H1 (cell line): ENCODE measurements around the gene OSBPL3. TPM values are rescaled to one million over a fixed set of nuclear protein-coding genes. Genes with fewer than 3 reads are reported as not detected.

ENCODE experiments used
- CTCF ChIA-PET: fragments of 300-600 bp; sonication (Branson Sonifier 250); formaldehyde crosslinking; loops from one replicate; lab custom pipeline; 2021; ENCODE audit not compliant: partially characterized antibody; lab: Charles Lee
- POLR2A ChIA-PET: fragments of 300-600 bp; sonication (Branson Sonifier 250); formaldehyde crosslinking; loops from one replicate; lab custom pipeline; 2021; ENCODE audit warnings: inconsistent platforms; ENCODE audit not compliant: partially characterized antibody; lab: Charles Lee
- DNase-seq, 2 experiments: peaks; one replicate each; pipeline versions ENCODE4 v3.0.0 to v3.0.0-alpha.2; 2010 to 2022; ENCODE audit warnings: low spot score in 2 of 2, low read depth in 1 of 2, mixed read lengths in 1 of 2
- FAIRE-seq: peaks from 2 replicates; lab custom pipeline; 2011; peaks lifted over from hg19 to GRCh38; lab: Jason Lieb, UNC
- H2AFZ ChIP-seq: 2 replicates; pipeline ENCODE4 v1.8.1; 2012; ENCODE audit warnings: low read length, inconsistent platforms
- H2AK5ac ChIP-seq: 2 replicates; pipeline ENCODE4 v1.6.1; 2013; ENCODE audit warnings: low read depth, low read length
- H2BK120ac ChIP-seq: replicated peaks from 2 replicates; pipeline ENCODE3; 2013; ENCODE audit warnings: low read depth, low read length, inconsistent platforms
- H2BK12ac ChIP-seq: 2 replicates; pipeline ENCODE4 v1.6.1; 2013; ENCODE audit warnings: low read depth, low read length
- H2BK15ac ChIP-seq: 2 replicates; pipeline ENCODE4 v1.6.1; 2013; ENCODE audit warnings: low read length
- H2BK20ac ChIP-seq: 2 replicates; pipeline ENCODE4 v1.6.1; 2013; ENCODE audit warnings: low read length
- H2BK5ac ChIP-seq: 2 replicates; pipeline ENCODE4 v1.6.1; 2013; ENCODE audit warnings: low read depth, low read length
- H3K14ac ChIP-seq: 2 replicates; pipeline ENCODE4 v1.6.1; 2013; ENCODE audit warnings: inconsistent platforms; ENCODE audit not compliant: insufficient read length
- H3K18ac ChIP-seq: 2 replicates; pipeline ENCODE4 v1.6.1; 2013; ENCODE audit warnings: low read length; ENCODE audit errors: extremely low read depth
- H3K23ac ChIP-seq: 2 replicates; pipeline ENCODE4 v1.6.1; 2013; ENCODE audit warnings: inconsistent platforms; ENCODE audit not compliant: insufficient read length
- H3K23me2 ChIP-seq: 2 replicates; pipeline ENCODE4 v1.6.1; 2013; ENCODE audit warnings: low read depth, low read length
- H3K27ac ChIP-seq: 2 replicates; pipeline ENCODE4 v1.6.1; 2011; ENCODE audit warnings: low read depth, low read length, inconsistent platforms
- H3K27me3 ChIP-seq, 4 experiments: replicated peaks in 1 of 4; 1 replicate in 1 of 4; 2 replicates in 3 of 4; pipeline versions ENCODE4 v1.6.1 to v1.8.1; 2011 to 2013; ENCODE audit warnings: low read length in 3 of 4, mild to moderate bottlenecking in 3 of 4, inconsistent platforms in 2 of 4, mixed read lengths in 2 of 4, moderate library complexity in 1 of 4; ENCODE audit not compliant: control insufficient read depth in 3 of 4, insufficient read depth in 3 of 4; ENCODE audit errors: extremely low read depth in 1 of 4
- H3K36me3 ChIP-seq, 4 experiments: 2 replicates each; pipeline versions ENCODE4 v1.6.1 to v1.8.1; 2011 to 2013; ENCODE audit warnings: mild to moderate bottlenecking in 4 of 4, low read length in 3 of 4, moderate library complexity in 2 of 4, control low read depth in 1 of 4, inconsistent platforms in 1 of 4; ENCODE audit not compliant: insufficient read depth in 4 of 4, control insufficient read depth in 2 of 4
- H3K4ac ChIP-seq: replicated peaks from 2 replicates; pipeline ENCODE3; 2013; ENCODE audit warnings: low read length, low read depth, mixed read lengths, inconsistent platforms; ENCODE audit not compliant: insufficient read length
- H3K4me1 ChIP-seq, 4 experiments: replicated peaks in 1 of 4; 1 replicate in 1 of 4; 2 replicates in 3 of 4; pipeline versions ENCODE4 v1.6.1 to v1.8.1; 2011 to 2013; ENCODE audit warnings: low read length in 3 of 4, inconsistent platforms in 2 of 4, mixed read lengths in 1 of 4; ENCODE audit not compliant: insufficient read depth in 4 of 4, control insufficient read depth in 3 of 4
- H3K4me2 ChIP-seq, 2 experiments: 2 replicates each; pipeline versions ENCODE4 v1.6.1 to v1.8.1; 2011 to 2013; ENCODE audit warnings: low read depth in 2 of 2, low read length in 2 of 2, control low read depth in 1 of 2, inconsistent platforms in 1 of 2, mild to moderate bottlenecking in 1 of 2; ENCODE audit not compliant: insufficient read depth in 1 of 2
- H3K4me3 ChIP-seq, 4 experiments: fragments of 200-600, 300-600 bp in 1 of 4; sonication (generic), shearing (Covaris generic), sonication (Bioruptor Twin) in 1 of 4; 2 replicates each; pipeline versions ENCODE4 v1.5.1 to v1.8.1; 2011 to 2016; ENCODE audit warnings: low read length in 4 of 4, low read depth in 3 of 4, control low read depth in 2 of 4, inconsistent platforms in 2 of 4, mild to moderate bottlenecking in 2 of 4, mixed read lengths in 1 of 4, moderate library complexity in 1 of 4; ENCODE audit not compliant: insufficient read depth in 2 of 4; ENCODE audit errors: extremely low read depth in 1 of 4
- H3K56ac ChIP-seq: replicated peaks from 2 replicates; pipeline ENCODE3; 2013; ENCODE audit warnings: low read depth, mild to moderate bottlenecking, mixed read lengths, low read length, inconsistent platforms; ENCODE audit not compliant: insufficient read length
- H3K79me1 ChIP-seq: 2 replicates; pipeline ENCODE4 v1.6.1; 2013; ENCODE audit warnings: low read depth, low read length, control low read depth
- H3K79me2 ChIP-seq, 2 experiments: 2 replicates each; pipeline versions ENCODE4 v1.6.1 to v1.8.1; 2012 to 2013; ENCODE audit warnings: low read length in 2 of 2, mild to moderate bottlenecking in 2 of 2, inconsistent platforms in 1 of 2; ENCODE audit not compliant: insufficient read depth in 2 of 2, control insufficient read depth in 1 of 2
- H3K9ac ChIP-seq, 4 experiments: replicated peaks in 1 of 4; 1 replicate in 1 of 4; 2 replicates in 3 of 4; pipeline versions ENCODE4 v1.6.1 to v1.8.1; 2011 to 2013; ENCODE audit warnings: low read depth in 3 of 4, low read length in 3 of 4, control low read depth in 2 of 4, mild to moderate bottlenecking in 2 of 4, moderate library complexity in 2 of 4, inconsistent platforms in 1 of 4; ENCODE audit errors: extremely low read depth in 1 of 4
- H3K9me3 ChIP-seq, 2 experiments: 2 replicates each; pipeline versions ENCODE4 v1.6.1 to v1.8.1; 2012 to 2013; ENCODE audit warnings: mild to moderate bottlenecking in 2 of 2, moderate library complexity in 2 of 2, control low read depth in 1 of 2, inconsistent platforms in 1 of 2, low read depth in 1 of 2, low read length in 1 of 2, mixed read lengths in 1 of 2; ENCODE audit not compliant: insufficient read depth in 2 of 2
- H4K20me1 ChIP-seq, 2 experiments: replicated peaks in 1 of 2; 2 replicates each; pipeline versions ENCODE3 to v1.8.1; 2011 to 2013; ENCODE audit warnings: inconsistent platforms in 2 of 2, low read length in 2 of 2, mild to moderate bottlenecking in 1 of 2; ENCODE audit not compliant: insufficient read depth in 2 of 2, control insufficient read depth in 1 of 2
- H4K5ac ChIP-seq: 2 replicates; pipeline ENCODE4 v1.6.1; 2013; ENCODE audit warnings: low read length, low read depth, mixed read lengths, inconsistent platforms; ENCODE audit not compliant: insufficient read length
- H4K8ac ChIP-seq: 2 replicates; pipeline ENCODE4 v1.8.0; 2013; ENCODE audit warnings: mild to moderate bottlenecking, moderate library complexity, low read length, inconsistent platforms; ENCODE audit not compliant: insufficient read depth; ENCODE audit errors: extremely low read depth
- H4K91ac ChIP-seq: replicated peaks from 2 replicates; pipeline ENCODE3; 2013; ENCODE audit warnings: low read length, mixed read lengths, inconsistent platforms; ENCODE audit not compliant: insufficient read length
- JUND ChIP-seq: IDR thresholded peaks from 2 replicates; pipeline ENCODE4 v1.6.1; 2011; ENCODE audit warnings: mild to moderate bottlenecking, improper control_type of control experiment, low read length
- KDM1A ChIP-seq: fragments of 200-600, 300-600 bp; sonication (generic); IDR thresholded peaks from 2 replicates; pipeline ENCODE4 v1.7.1; 2016; ENCODE audit warnings: mild to moderate bottlenecking, low read length, borderline replicate concordance
- MAFK ChIP-seq: IDR thresholded peaks from 2 replicates; pipeline ENCODE4 v1.6.1; 2012; ENCODE audit warnings: low read depth, mild to moderate bottlenecking, improper control_type of control experiment, low read length
- POU5F1 ChIP-seq: IDR thresholded peaks from 2 replicates; pipeline ENCODE4 v1.6.1; 2011; ENCODE audit warnings: low read depth, mild to moderate bottlenecking, low read length, moderate library complexity
- RXRA ChIP-seq: IDR thresholded peaks from 2 replicates; pipeline ENCODE4 v1.6.1; 2011; ENCODE audit warnings: low read depth, mild to moderate bottlenecking, low read length, moderate library complexity; ENCODE audit not compliant: insufficient read depth
- SAP30 ChIP-seq: fragments of 300-600 bp; sonication (generic); IDR thresholded peaks from 2 replicates; pipeline ENCODE4 v1.7.1; 2012; ENCODE audit warnings: low read length, moderate library complexity, mild to moderate bottlenecking, inconsistent platforms; ENCODE audit not compliant: insufficient read depth, insufficient replicate concordance
- SIN3A ChIP-seq, 2 experiments: IDR thresholded peaks in 1 of 2; conservative IDR thresholded peaks in 1 of 2; 2 replicates each; pipeline ENCODE4 v1.6.1; 2011 to 2012; ENCODE audit warnings: low read length in 2 of 2, improper control_type of control experiment in 1 of 2, low read depth in 1 of 2, mild to moderate bottlenecking in 1 of 2
- ZNF274 ChIP-seq: IDR thresholded peaks from 2 replicates; pipeline ENCODE4 v1.7.0; 2012; ENCODE audit warnings: low read length, borderline replicate concordance; ENCODE audit errors: extremely low read depth
- WGBS, 2 experiments: shearing (Covaris generic) in 1 of 2; methylation state at CpG; one replicate each; pipeline versions ENCODE4 v1.1.6 to v1.1.7; 2013 to 2015; ENCODE audit warnings: low lambda C conversion rate in 2 of 2, mixed read lengths in 2 of 2, inconsistent platforms in 1 of 2, low coverage in 1 of 2, missing lambda C conversion rate in 1 of 2; ENCODE audit not compliant: insufficient replicate concordance in 2 of 2, insufficient coverage in 1 of 2, insufficient read length in 1 of 2; ENCODE audit errors: extremely low coverage in 1 of 2, missing lambda C conversion rate in 1 of 2; 5-methylcytosine and 5-hydroxymethylcytosine counted together
- polyA plus RNA-seq, 7 experiments: library from polyadenylated mRNA; depleted of rRNA in 3 of 7; stranded (reverse) in 5 of 7; unstranded in 2 of 7; fragments of >200 nt in 5 of 7; fragments of 200-250 nt in 2 of 7; gene quantifications; 1 replicate in 5 of 7; 2 replicates in 1 of 7; 4 replicates in 1 of 7; pipeline versions ENCODE4 v1.2.1 to v1.2.3, GENCODE V29; 2011 to 2013; ENCODE audit warnings: missing spikeins in 2 of 7, mixed read lengths in 2 of 7
- total RNA-seq: library from RNA; stranded (reverse); fragmentation: NEBNext Ultra II Directional; extraction: Animal tissue kit (Norgen Biotek cat#: 25700); gene quantifications from 2 replicates; pipeline ENCODE4 v1.2.1, GENCODE V29; 2021
- TF ChIP-seq, protein P1 (sequence below): IDR thresholded peaks from 2 replicates; pipeline ENCODE4 v1.6.1; 2012; ENCODE audit warnings: inconsistent platforms
- TF ChIP-seq, protein P2 (sequence below): IDR thresholded peaks from 2 replicates; pipeline ENCODE4 v1.6.1; 2012; ENCODE audit warnings: inconsistent platforms

Gene OSBPL3
- total and polyA plus RNA-seq, 2 of the 8 experiments (the other 6 are each of a cell fraction or from before 2014, with no cell fraction given) = 2.8 to 13.9 TPM

DNA sequence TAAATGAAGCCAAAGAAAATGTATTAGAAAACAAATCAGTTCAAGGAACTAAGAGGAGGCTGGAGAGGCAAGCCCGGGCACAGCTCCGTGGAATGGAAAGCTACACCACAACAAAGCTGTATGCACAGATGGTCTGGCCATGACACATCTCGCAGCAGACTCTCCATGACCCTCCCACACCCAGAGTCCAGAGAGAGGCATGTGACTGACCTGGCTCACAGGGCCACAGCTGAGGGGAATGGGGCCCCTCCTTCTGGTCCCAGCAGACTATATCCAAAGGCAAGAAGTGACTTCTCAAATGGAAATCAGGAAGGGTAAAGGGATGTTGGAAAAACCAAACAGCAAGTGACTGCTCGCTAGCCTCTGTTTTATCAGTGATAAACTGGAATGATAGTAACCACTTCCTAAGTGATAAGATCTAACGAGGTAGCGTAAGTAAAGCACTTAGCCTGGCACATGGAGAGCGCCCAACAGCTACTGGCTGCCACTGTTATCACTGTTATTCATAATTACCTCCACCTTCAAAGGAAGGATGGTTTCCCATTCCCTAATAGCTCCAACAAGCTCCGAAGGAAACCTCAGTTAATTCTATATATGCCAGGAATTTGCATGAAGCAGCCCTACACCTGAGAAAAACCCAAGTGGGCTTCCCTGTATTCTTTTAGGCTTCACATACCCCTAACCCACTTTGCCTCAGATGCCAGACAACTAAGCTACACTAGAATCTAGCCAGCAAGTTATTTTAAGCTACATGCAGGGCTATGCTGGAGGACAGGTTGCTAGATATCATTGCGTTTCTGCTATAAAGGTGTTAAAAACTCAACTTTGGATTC, 8.4 kb downstream of the OSBPL3 start:
- ChIA-PET POLR2A (interaction anchor here (1.1 to 1.5 kb wide), 2 partner anchors 8 to 10 kb away, joined by 3 to 6 read pairs; partner anchors contain the start of gene OSBPL3), CTCF (interaction anchor here (0.6 to 1.4 kb wide), 5 partner anchors 9 to 123 kb away, joined by 3 to 4 read pairs (median 3); no protein-coding TSS in a partner anchor)
- Histone ChIP-seq H3K9me3 (no peaks in the 10 kb centered on the region), H3K79me2 (peaks cover 0 to 42% of the 10 kb centered on the region in 2 experiments; a peak in 2 of 4 replicates), H2BK20ac (no peak overlapping the region), H2BK15ac (peak overlapping the region; percentile 36; the same call in 1 of the 2 replicates), H3K14ac (no peak overlapping the region), H3K27ac (no peak overlapping the region), H3K36me3 (no peaks in the 10 kb centered on the region), H3K23ac (no peak overlapping the region), H3K56ac (no peak overlapping the region), H4K5ac (no peak overlapping the region), H3K27me3 (no peaks in the 10 kb centered on the region), H2BK12ac (no peak overlapping the region), H2AK5ac (no peak overlapping the region), H3K4ac (no peak overlapping the region), H4K91ac (no peak overlapping the region), H4K8ac (no peak overlapping the region), H3K4me3 (no peak overlapping the region), H4K20me1 (no peaks in the 10 kb centered on the region), H3K18ac (peak overlapping the region; percentile 3; the same call in 1 of the 2 replicates), H3K4me1 (peaks cover 0 to 16% (median 4%) of the 10 kb centered on the region in 4 experiments; a peak in 3 of 7 replicates), H3K4me2 (no peak overlapping the region), H2BK5ac (peak overlapping the region; percentile 89; the same call in 1 of the 2 replicates), H3K79me1 (no peaks in the 10 kb centered on the region; the same call in 1 of the 2 replicates), H3K23me2 (no peaks in the 10 kb centered on the region; the same call in 1 of the 2 replicates), H2BK120ac (no peak overlapping the region), H3K9ac (no peak overlapping the region), H2AFZ (no peak overlapping the region)
- 89% methylated on average over 9 of the region's 9 CpGs; no CpG with 5 or more reads in 1 of the 2 experiments for WGBS, 2 experiments
- FAIRE-seq (no peak), DNase-seq (no peak)
- TF ChIP-seq, protein P1, sequence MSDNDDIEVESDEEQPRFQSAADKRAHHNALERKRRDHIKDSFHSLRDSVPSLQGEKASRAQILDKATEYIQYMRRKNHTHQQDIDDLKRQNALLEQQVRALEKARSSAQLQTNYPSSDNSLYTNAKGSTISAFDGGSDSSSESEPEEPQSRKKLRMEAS = no peak
- no peak for TF ChIP-seq KDM1A
- TF ChIP-seq POU5F1 = no peak
- TF ChIP-seq, protein P2, sequence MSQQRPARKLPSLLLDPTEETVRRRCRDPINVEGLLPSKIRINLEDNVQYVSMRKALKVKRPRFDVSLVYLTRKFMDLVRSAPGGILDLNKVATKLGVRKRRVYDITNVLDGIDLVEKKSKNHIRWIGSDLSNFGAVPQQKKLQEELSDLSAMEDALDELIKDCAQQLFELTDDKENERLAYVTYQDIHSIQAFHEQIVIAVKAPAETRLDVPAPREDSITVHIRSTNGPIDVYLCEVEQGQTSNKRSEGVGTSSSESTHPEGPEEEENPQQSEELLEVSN = no peak
- no peak for TF ChIP-seq RXRA
- no peak for TF ChIP-seq MAFK
- TF ChIP-seq SIN3A (conservative IDR thresholded peaks at IDR 0.05 in 1 of 2, IDR thresholded peaks at IDR 0.05 in 1 of 2; ENCODE audit: low read depth in 1 of 2, low read length in 2 of 2) = no peak
- TF ChIP-seq ZNF274 = no peak
- TF ChIP-seq SAP30 = no peak
- TF ChIP-seq JUND = no peak
